HCT116 (cell line): ENCODE results near the gene MT4. TPM values are rescaled to one million over a fixed set of nuclear protein-coding genes. Genes with fewer than 3 reads are reported as not detected.

Source experiments
- ATAC-seq: fragments of 200-7000 bp; cut with Tn5 transposase; 2 replicates; pipeline ENCODE4 v1.9.1; 2020; ENCODE audit warnings: mild to moderate bottlenecking, moderate library complexity
- BruUV-seq: library from RNA; stranded (reverse); fragments of 400-500 nt; replicated peaks from 2 replicates; lab custom pipeline; 2021; lab: Mats Ljungman, UMichigan
- CTCF ChIA-PET: fragments of 300-600 bp; sonication (Branson Sonifier 250); formaldehyde crosslinking; loops from one replicate; lab custom pipeline; 2021; ENCODE audit warnings: antibody characterized with exemption; lab: Charles Lee
- POLR2A ChIA-PET: fragments of 300-600, 350-600 bp; sonication (Branson Sonifier 250); formaldehyde crosslinking; loops from one replicate; lab custom pipeline; 2021; ENCODE audit warnings: antibody characterized with exemption; lab: Charles Lee
- RAD21 ChIA-PET, 2 experiments: fragments of 300-600 bp; sonication (Branson Sonifier 250); formaldehyde crosslinking; loops; one replicate each; lab custom pipeline; 2023; ENCODE audit warnings: low total read pairs in 2 of 2; ENCODE audit not compliant: uncharacterized antibody in 2 of 2, unreplicated experiment in 2 of 2, low non-redundant PET in 1 of 2; lab: Charles Lee
- DNase-seq: peaks from one replicate; pipeline ENCODE4 v3.0.0-alpha.2; 2010; ENCODE audit warnings: low read depth, low spot score
- H2AFZ ChIP-seq: fragments of 200-600 bp; shearing (Covaris generic), sonication (generic); 2 replicates; pipeline ENCODE4 v1.6.1; 2017; ENCODE audit warnings: low read depth, mixed run types, mixed read lengths, antibody characterized with exemption, low read length; ENCODE audit not compliant: poor library complexity, severe bottlenecking
- H3K27ac ChIP-seq: 2 replicates; pipeline ENCODE4 v1.5.1; 2012; ENCODE audit warnings: low read depth, low read length
- H3K27me3 ChIP-seq: fragments of 200-600 bp; sonication (generic); 2 replicates; pipeline ENCODE4 v1.6.1; 2016; ENCODE audit warnings: mixed run types, low read length, mixed read lengths; ENCODE audit not compliant: insufficient read depth
- H3K36me3 ChIP-seq, 2 experiments: fragments of 200-500 bp in 1 of 2; fragments of 200-600 bp in 1 of 2; sonication (Bioruptor generic) in 1 of 2; sonication (generic) in 1 of 2; 2 replicates each; pipeline versions ENCODE4 v1.5.1 to v1.6.1; 2014 to 2016; ENCODE audit warnings: low read length in 2 of 2, inconsistent platforms in 1 of 2, mixed read lengths in 1 of 2, mixed run types in 1 of 2; ENCODE audit not compliant: insufficient read depth in 2 of 2, control insufficient read depth in 1 of 2
- H3K4me1 ChIP-seq, 2 experiments: fragments of 200-600 bp in 1 of 2; sonication (generic) in 1 of 2; 2 replicates each; pipeline versions ENCODE4 v1.5.1 to v1.6.1; 2012 to 2017; ENCODE audit warnings: low read length in 2 of 2, inconsistent platforms in 1 of 2, mild to moderate bottlenecking in 1 of 2, mixed read lengths in 1 of 2, mixed run types in 1 of 2, moderate library complexity in 1 of 2; ENCODE audit not compliant: insufficient read depth in 2 of 2, control insufficient read depth in 1 of 2
- H3K4me2 ChIP-seq: fragments of 200-600 bp; sonication (generic); 2 replicates; pipeline ENCODE4 v1.6.1; 2017; ENCODE audit warnings: mixed run types, low read length, mixed read lengths
- H3K4me3 ChIP-seq, 2 experiments: fragments of 200-600 bp in 1 of 2; sonication (generic) in 1 of 2; replicated peaks in 1 of 2; 2 replicates each; pipeline ENCODE4 v1.5.1; 2011 to 2016; ENCODE audit warnings: low read length in 2 of 2, control low read depth in 1 of 2, low read depth in 1 of 2, mild to moderate bottlenecking in 1 of 2, mixed read lengths in 1 of 2, mixed run types in 1 of 2
- H3K79me2 ChIP-seq: fragments of 200-600 bp; sonication (generic); 2 replicates; pipeline ENCODE4 v1.6.1; 2017; ENCODE audit warnings: mild to moderate bottlenecking, mixed run types, low read length, moderate library complexity, mixed read lengths; ENCODE audit not compliant: insufficient read depth
- H3K9ac ChIP-seq: fragments of 200-600 bp; sonication (generic); 2 replicates; pipeline ENCODE4 v1.6.1; 2016; ENCODE audit warnings: low read length, mixed read lengths
- H3K9me2 ChIP-seq: fragments of 200-600 bp; sonication (generic), shearing (Covaris generic); 2 replicates; pipeline ENCODE4 v1.6.1; 2017; ENCODE audit warnings: mixed run types, mild to moderate bottlenecking, moderate library complexity; ENCODE audit not compliant: insufficient read depth
- H3K9me3 ChIP-seq, 2 experiments: fragments of 200-500 bp in 1 of 2; fragments of 200-600 bp in 1 of 2; sonication (Bioruptor generic) in 1 of 2; sonication (generic) in 1 of 2; 2 replicates each; pipeline ENCODE4 v1.6.1; 2014 to 2017; ENCODE audit warnings: low read length in 2 of 2, mixed read lengths in 2 of 2, inconsistent platforms in 1 of 2, low read depth in 1 of 2, mild to moderate bottlenecking in 1 of 2, mixed run types in 1 of 2, moderate library complexity in 1 of 2; ENCODE audit not compliant: control insufficient read depth in 1 of 2, insufficient read depth in 1 of 2
- H4K20me1 ChIP-seq: fragments of 200-600 bp; sonication (generic), shearing (Covaris generic); 2 replicates; pipeline ENCODE4 v1.6.1; 2017; ENCODE audit warnings: mixed run types, mild to moderate bottlenecking, moderate library complexity; ENCODE audit not compliant: insufficient read depth
- ATF3 ChIP-seq: IDR thresholded peaks from 2 replicates; pipeline ENCODE4 v1.6.1; 2012
- CBX3 ChIP-seq: IDR thresholded peaks from 2 replicates; pipeline ENCODE4 v1.6.1; 2012; ENCODE audit warnings: low read depth
- CEBPB ChIP-seq: IDR thresholded peaks from 2 replicates; pipeline ENCODE4 v1.6.1; 2012; ENCODE audit warnings: low read depth
- ELF1 ChIP-seq: IDR thresholded peaks from 2 replicates; pipeline ENCODE4 v1.6.1; 2012; ENCODE audit warnings: low read depth, borderline replicate concordance
- JUND ChIP-seq: IDR thresholded peaks from 2 replicates; pipeline ENCODE4 v1.6.1; 2012
- POLR2A ChIP-seq: IDR thresholded peaks from 2 replicates; pipeline ENCODE4 v1.7.0; 2011; ENCODE audit warnings: borderline replicate concordance; ENCODE audit not compliant: insufficient read depth, insufficient read length; ENCODE audit errors: extremely low read depth
- POLR2AphosphoS5 ChIP-seq: IDR thresholded peaks from 2 replicates; pipeline ENCODE4 v1.6.1; 2011; ENCODE audit warnings: mild to moderate bottlenecking, low read depth, low read length, moderate library complexity
- RAD21 ChIP-seq: IDR thresholded peaks from 2 replicates; pipeline ENCODE4 v1.6.1; 2012; ENCODE audit warnings: low read depth, mild to moderate bottlenecking
- SRF ChIP-seq: IDR thresholded peaks from 2 replicates; pipeline ENCODE4 v1.6.1; 2012; ENCODE audit warnings: low read depth
- TCF7L2 ChIP-seq: IDR thresholded peaks from 2 replicates; pipeline ENCODE4 v1.7.0; 2011; ENCODE audit warnings: borderline replicate concordance, inconsistent platforms; ENCODE audit not compliant: insufficient read depth, insufficient read length; ENCODE audit errors: extremely low read depth
- ZFX ChIP-seq: fragments of 450-650 bp; IDR thresholded peaks from 2 replicates; pipeline ENCODE4 v1.6.1; 2017
- ZNF274 ChIP-seq: fragments of 200-500 bp; sonication (Bioruptor generic); IDR thresholded peaks from 2 replicates; pipeline ENCODE4 v1.6.1; 2014; ENCODE audit warnings: mild to moderate bottlenecking, low read depth, low read length, inconsistent platforms
- intact Hi-C: fragments of 100-400 bp; cut with micrococcal nuclease; formaldehyde crosslinking; loops from 2 replicates; pipeline ENCODE4 v1.10.0; 2022
- total RNA-seq: library from RNA; stranded (reverse); gene quantifications from one replicate; pipeline ENCODE4 v1.2.1, GENCODE V29; 2021; ENCODE audit not compliant: unreplicated experiment
- TF ChIP-seq, protein P1 (sequence below): IDR thresholded peaks from 2 replicates; pipeline ENCODE4 v1.6.1; 2012; ENCODE audit warnings: low read depth

The MT4 gene
- total RNA-seq, 1 experiment from 2014 or later: not detected

DNA sequence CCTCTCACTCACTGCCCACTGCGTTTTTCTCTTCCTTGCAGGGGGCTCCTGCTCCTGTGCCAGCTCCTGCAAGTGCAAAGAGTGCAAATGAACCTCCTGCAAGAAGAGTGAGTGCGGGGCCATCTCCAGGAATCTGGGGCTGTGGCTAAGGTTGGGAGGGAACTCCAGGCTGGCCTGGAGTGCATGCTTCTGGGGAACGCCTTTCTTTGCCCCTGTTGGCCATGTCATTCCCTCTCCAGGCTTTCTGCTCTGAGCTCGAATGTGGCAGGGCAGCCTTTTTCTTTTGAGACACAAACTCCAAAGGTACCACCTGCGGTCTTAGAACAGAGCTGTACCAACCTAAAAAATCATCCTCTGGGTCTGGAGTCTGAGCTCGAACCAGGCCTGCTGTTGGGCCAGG is 53.3 kb downstream of the MT4 start:
- RAD21 ChIA-PET: no interaction called here
- intact Hi-C loops: no loop called here
- Histone ChIP-seq H3K9me3 (no peaks in the 10 kb centered on the region), H2AFZ (no peak overlapping the region), H3K27me3 (no peaks in the 10 kb centered on the region), H3K79me2 (no peaks in the 10 kb centered on the region), H3K4me2 (no peak overlapping the region), H3K4me1 (peaks cover 15 to 23% of the 10 kb centered on the region in 2 experiments), H3K9ac (no peak overlapping the region), H3K9me2 (no peaks in the 10 kb centered on the region), H4K20me1 (no peaks in the 10 kb centered on the region), H3K27ac (no peak overlapping the region), H3K36me3 (no peaks in the 10 kb centered on the region), H3K4me3 (no peak overlapping the region)
- TF ChIP-seq SRF (no peak), CEBPB (no peak), ELF1 (no peak), RAD21 (no peak), CBX3 (no peak), TCF7L2 (no peak), ZFX (no peak), POLR2AphosphoS5 (no peak), ZNF274 (no peak), ATF3 (no peak), JUND (no peak), POLR2A (no peak)
- TF ChIP-seq, protein P1, sequence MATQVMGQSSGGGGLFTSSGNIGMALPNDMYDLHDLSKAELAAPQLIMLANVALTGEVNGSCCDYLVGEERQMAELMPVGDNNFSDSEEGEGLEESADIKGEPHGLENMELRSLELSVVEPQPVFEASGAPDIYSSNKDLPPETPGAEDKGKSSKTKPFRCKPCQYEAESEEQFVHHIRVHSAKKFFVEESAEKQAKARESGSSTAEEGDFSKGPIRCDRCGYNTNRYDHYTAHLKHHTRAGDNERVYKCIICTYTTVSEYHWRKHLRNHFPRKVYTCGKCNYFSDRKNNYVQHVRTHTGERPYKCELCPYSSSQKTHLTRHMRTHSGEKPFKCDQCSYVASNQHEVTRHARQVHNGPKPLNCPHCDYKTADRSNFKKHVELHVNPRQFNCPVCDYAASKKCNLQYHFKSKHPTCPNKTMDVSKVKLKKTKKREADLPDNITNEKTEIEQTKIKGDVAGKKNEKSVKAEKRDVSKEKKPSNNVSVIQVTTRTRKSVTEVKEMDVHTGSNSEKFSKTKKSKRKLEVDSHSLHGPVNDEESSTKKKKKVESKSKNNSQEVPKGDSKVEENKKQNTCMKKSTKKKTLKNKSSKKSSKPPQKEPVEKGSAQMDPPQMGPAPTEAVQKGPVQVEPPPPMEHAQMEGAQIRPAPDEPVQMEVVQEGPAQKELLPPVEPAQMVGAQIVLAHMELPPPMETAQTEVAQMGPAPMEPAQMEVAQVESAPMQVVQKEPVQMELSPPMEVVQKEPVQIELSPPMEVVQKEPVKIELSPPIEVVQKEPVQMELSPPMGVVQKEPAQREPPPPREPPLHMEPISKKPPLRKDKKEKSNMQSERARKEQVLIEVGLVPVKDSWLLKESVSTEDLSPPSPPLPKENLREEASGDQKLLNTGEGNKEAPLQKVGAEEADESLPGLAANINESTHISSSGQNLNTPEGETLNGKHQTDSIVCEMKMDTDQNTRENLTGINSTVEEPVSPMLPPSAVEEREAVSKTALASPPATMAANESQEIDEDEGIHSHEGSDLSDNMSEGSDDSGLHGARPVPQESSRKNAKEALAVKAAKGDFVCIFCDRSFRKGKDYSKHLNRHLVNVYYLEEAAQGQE: no peak
- DNase-seq (no peak), ATAC-seq (no peak)
- CTCF ChIA-PET: no interaction called here
- POLR2A ChIA-PET: interaction anchor here (1.4 to 16.1 kb wide), 3 partner anchors 7 to 11 kb away, joined by 3 to 344 read pairs (median 5); partner anchors contain the start of genes MT1E and MT2A
- no TSS peak for BruUV-seq

Other genes starting within 250 kb of the MT4 start
- gene AMFR, start 139.5 kb upstream of the MT4 start, total RNA-seq: 66.3 TPM
- 218 TPM for gene NUDT21, start 113.7 kb upstream of the MT4 start, total RNA-seq
- 51.6 TPM for gene OGFOD1, start 113.5 kb upstream of the MT4 start, total RNA-seq
- 26.7 TPM for gene BBS2, start 45.0 kb upstream of the MT4 start, total RNA-seq
- not detected for gene MT3, start 24.5 kb downstream of the MT4 start, total RNA-seq
- gene MT2A, start 43.5 kb downstream of the MT4 start, total RNA-seq: 710 TPM
- gene MT1E, start 60.7 kb downstream of the MT4 start, total RNA-seq: 383 TPM
- gene MT1M, start 67.6 kb downstream of the MT4 start, total RNA-seq: 0.39 TPM
- not detected for gene MT1A, start 73.6 kb downstream of the MT4 start, total RNA-seq
- not detected for gene MT1B, start 86.8 kb downstream of the MT4 start, total RNA-seq
- 7.3 TPM for gene MT1F, start 92.9 kb downstream of the MT4 start, total RNA-seq
- gene MT1G, start 103.0 kb downstream of the MT4 start, total RNA-seq: 1.2 TPM
- gene MT1H, start 104.7 kb downstream of the MT4 start, total RNA-seq: not detected
- gene MT1X, start 117.4 kb downstream of the MT4 start, total RNA-seq: 50.2 TPM
- 144 TPM for gene NUP93, start 165.1 kb downstream of the MT4 start, total RNA-seq